Activated effector memory CD4-positive, alpha-beta T cell treated with anti-CD3 and anti-CD28 coated beads, Interleukin-2, amount 50 U/mL, for 16 hours (primary cell): ENCODE measurements around the gene CACNA2D3.

ENCODE experiments used
- DNase-seq: peaks from one replicate; pipeline ENCODE4 v3.0.0-alpha.2; 2020

The CACNA2D3 gene

DNA sequence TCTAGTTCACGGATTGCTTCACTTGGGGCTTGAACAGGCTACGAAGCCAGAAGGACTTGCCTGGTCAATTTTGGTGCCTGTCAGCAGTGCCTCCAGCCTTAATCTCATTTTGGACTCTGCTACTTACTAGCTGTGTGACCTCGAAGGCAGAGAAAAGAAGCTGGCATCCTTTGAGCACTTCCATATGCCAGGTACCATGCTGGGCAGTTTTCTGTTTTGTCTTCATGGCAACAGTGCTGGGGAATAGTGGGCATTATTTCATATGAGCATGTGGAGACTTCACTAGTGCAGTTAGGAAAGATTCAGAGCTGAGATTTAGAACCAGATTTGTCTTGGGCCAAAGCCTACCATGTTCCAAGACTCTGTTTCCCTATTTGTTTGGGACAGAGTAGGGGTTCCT lies 713.3 kb downstream of the CACNA2D3 start:
- no peak for DNase-seq

GRCh38 chr3:54836871-54837270 lies 714.5 kb downstream of the CACNA2D3 start:
- no peak for DNase-seq

DNA sequence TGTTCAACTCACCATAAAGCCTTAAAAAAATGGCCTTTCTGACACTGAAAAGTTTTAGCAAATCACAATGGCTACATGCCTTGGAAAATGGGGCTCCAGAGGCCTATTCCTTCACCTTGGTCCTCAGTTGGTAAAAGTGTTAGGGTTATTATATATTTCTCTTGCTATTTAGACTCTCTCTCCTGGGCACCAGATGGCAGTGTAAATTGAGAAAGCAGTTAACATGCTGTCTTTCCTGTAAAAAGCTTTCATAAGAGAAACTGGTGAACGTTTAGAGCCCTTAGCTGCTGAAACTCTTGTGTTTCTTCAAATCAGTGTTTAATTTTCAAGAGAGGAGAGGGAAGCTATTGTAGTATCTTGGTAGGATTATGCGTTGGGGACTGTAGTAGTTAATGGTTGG lies 715.6 kb downstream of the CACNA2D3 start:
- DNase-seq = no peak

DNA sequence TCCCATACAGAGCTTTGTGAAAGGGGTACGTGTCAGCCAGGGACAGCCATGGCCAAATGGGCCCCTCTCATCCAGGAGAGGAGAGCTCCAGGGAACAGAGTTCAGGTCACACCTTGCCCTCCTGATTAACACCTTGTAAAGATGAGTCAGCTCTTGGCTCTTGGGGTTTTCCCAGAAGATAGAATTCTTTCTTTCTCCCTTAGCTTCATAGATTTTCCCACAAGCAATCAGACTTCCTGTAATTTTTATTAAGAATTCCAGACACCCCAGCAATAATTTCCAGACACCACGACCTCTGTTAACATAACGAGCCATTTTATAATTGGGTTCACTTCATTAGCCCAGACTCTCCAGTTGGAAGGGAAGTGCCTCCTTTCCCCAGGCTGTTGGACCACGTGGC lies 719.1 kb downstream of the CACNA2D3 start:
- DNase-seq = no peak

DNA sequence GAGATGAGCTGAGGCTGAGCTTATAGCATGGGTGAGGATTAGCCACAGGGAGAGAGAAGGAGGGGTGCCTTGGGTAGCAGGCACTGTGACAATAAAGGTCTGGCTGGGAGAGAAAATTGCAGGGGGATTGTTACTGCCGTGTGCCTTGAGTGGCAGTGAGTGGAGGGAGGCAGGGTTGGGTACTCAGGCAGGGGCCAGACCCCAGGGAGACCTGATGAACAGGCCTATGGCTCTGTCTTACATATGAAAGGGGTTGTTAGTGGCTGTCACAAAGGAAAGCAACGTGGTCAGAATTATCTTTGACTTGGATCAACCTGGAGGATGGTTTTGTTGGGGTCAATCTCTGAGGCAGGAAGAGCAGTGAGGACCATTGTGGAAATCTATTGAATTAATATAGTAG lies 721.0 kb downstream of the CACNA2D3 start:
- no peak for DNase-seq

DNA sequence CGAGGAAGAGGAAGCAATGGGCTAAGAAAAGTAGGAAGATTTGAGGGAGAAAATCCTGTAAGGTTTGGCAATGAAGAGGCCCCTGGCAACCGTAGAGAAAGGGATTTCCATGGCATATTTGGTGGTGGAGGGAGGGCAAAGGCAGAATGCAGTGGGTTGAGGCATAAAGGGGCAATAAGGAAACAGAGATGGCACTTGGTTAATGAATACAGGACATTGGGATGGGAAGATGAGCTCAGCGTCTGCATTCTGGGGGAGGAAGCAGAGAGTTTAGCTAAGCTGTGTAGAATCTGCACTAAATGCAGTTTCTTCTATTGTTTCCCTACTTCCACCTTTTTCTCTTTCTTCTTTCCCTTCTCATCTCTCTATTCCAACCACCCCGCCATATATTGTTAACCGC lies 721.9 kb downstream of the CACNA2D3 start:
- no peak for DNase-seq

GRCh38 chr3:54845011-54845410 lies 722.7 kb downstream of the CACNA2D3 start:
- DNase-seq = no peak

DNA sequence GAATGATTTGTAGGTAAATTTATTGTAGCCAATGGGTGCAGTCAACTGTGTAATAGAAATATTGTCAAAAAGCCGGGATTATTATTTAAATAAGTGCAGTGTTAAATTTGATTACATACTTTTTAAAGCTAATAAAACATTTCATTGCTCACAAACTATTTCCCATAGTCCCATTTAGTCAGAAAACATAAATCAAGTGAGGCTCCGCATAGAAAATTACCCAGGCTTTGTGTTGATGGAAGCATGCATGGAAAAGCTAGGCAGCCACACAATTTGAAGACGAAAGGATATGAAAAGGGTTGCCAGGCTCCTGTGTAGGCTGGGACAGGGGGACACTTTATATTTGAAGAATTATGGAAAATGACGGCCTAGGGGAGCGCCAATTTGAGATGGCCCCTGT lies 723.2 kb downstream of the CACNA2D3 start:
- DNase-seq = no peak

DNA sequence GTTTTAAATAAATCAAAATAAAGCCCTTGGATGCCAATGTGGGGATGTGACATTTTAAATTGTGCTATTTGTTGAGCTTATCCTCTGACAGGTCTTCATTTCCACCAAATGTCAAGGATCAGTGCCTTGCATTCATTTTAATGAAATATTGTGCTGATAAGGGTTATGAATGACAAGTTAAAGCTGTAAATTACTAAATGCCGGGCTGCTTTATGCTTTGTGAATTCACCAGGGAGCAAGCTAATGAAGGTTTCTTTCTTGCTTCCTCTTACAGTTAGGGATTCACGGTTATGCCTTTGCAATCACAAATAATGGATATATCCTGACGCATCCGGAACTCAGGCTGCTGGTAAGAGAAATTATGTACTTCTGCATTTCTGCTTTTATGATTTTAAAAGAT lies 723.8 kb downstream of the CACNA2D3 start:
- DNase-seq = no peak

DNA sequence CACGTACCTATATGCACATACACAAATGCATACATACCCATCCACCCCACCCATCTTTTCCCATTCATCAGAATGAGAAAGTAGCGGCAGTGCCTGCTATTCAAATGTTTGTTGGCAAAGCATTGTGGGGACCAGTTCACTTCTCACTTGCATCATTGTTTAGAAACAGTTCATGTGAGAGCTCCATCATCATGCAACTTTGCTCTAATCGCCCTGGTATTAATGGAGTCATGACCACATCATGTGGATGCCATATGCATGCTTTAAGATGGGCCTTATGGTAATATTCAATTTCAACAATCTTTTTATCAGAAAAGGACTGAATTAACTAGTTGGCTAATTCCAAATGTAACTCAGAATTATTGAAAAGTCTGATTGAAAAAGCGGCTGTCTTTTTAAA lies 725.0 kb downstream of the CACNA2D3 start:
- DNase-seq = no peak

DNA sequence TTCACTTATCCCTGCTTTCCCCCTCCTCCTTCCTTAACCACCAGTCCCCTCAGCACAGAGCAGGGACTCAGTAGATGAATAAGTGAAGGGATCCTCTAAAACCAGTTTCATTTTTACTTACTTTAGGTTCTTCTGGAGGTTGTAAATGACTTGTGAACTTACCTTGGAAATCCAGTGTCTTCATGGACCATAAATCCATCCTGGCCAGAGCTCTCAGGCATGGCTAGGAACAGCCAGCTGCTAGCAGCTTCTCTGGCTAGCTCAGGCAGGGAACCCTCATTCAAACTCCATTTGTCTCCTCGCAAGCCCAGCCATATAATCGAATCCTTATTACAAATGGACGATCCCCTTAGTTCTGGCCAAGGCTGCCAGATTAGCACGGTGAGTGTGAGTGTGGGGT lies 727.0 kb downstream of the CACNA2D3 start:
- no peak for DNase-seq

DNA sequence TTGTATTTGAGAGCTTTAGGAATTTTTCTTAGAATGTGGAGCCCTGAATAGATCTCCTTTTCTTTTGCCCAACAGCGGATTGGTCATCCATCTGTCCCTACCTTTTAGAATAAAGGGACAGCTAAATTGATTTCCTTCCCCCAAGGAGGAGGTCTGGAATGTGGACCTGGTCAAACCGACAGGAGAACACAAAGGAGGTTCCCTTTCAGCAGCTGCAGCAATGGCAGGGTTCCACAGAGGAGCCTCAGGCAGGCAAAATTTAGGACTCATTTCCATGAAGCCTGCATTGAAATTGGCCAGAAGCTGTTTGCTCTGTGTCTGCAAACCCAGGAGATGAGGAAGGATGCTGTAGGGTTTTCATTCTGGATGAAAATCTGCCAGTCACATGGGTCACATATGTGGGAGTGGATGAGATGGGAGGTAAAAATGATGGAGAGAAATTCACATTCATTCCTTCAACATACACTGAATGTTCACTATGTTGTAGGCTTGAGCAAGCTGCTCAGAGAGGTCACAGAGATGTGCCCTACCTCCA lies 728.2 kb downstream of the CACNA2D3 start:
- DNase-seq = no peak

DNA sequence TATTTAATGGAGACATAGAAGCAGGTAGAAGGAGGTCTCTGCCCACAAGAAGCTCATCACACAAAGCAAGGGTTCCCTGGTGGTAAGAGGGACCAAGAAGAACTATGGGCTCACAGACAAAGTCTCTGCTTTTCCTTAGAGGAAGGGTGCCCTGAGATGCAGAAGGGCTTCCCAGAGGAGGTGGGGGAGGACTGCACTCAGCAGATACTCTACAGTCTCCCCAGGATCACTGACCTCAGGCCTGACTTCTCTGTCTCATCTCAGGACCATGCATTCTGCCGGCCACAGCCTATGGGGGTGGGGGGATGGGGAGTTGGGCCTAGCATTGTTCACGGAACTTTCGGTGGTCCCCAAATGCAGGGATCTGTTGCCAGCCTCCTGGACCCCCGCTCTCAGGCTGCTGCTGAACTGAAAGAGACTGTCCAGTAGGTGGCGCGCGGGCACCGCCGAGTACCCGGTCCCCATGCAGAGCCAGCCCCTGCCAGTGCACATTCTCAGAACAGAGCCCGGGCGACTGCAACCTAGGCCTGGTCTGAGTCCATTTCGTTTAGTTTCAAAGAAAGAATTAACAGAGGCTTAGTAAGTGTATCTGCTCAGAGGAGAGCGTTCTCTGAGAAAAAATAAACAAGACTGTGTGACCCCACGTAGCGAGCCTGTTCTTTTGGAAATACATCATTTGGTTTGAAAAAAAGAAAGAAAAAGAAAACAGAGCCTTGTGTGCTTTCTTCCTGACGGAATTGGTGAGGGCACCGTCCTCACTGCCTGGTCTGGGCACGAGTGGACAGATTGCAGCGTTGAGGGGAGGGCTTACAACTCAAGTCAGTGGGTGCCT lies 731.4 kb downstream of the CACNA2D3 start:
- DNase-seq = peak; percentile 68

DNA sequence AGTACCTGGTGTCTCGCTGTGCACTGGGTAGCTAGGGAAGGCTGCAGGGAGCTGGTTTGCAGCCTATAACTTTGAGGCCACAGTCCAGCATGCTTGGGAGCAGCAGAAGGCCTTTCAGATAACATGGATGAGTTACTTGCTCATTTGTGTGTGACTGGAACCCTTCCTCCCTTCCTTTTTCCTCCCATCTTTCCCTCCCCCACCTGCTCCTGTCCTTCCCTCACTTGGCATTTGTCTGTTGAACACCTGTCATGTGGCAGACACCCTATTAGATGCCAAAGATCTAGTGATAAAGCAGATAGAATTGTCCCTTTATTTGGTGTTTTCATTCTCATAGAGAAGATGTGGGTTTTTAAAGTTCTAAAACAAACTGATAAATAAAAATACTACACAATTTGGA lies 733.9 kb downstream of the CACNA2D3 start:
- DNase-seq = no peak

DNA sequence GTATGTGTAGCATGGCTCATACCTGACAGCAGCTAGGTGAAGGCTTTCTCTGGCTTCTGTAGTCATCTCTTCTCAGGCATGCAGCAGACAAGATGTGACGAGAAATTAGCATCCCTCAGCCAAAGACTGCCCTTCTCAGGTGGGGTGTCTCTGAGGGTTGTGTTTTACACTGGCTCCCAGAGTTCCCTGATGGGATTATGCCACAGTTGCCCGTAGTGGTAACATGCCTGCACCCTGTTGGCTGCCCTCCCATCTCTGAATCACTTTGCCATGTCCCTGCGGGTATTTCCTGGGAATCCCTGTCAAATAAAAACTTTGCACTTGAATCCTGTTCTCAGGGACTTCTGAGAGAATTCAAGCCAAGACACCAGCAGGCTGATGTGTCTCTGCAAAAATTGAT lies 735.0 kb downstream of the CACNA2D3 start:
- no peak for DNase-seq

GRCh38 chr3:54858093-54858785 lies 735.9 kb downstream of the CACNA2D3 start:
- no peak for DNase-seq

DNA sequence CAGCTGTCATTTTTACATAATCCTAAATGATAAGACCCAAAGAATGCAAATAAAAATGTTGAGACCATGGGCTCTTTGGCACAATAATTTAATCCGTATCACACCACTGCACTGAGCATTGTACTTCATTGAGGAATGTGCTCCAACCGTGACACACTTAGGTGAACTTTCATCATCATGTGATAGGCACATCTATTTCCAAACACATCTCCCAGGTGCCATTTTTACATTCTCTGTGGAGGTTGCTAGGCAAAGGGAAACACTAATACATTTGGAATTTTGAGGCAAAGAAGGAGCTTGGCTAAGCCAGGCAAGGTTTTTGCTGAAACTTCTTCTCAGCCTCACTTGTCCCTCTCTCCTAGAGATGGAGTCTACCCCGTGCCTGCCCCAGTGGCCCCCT lies 736.8 kb downstream of the CACNA2D3 start:
- no peak for DNase-seq

GRCh38 chr3:54861248-54862067 lies 739.1 kb downstream of the CACNA2D3 start:
- no peak for DNase-seq

- DNase-seq = no peak
Measured at GRCh38 chr3:54862526-54862925, 740.2 kb downstream of the CACNA2D3 start.

DNA sequence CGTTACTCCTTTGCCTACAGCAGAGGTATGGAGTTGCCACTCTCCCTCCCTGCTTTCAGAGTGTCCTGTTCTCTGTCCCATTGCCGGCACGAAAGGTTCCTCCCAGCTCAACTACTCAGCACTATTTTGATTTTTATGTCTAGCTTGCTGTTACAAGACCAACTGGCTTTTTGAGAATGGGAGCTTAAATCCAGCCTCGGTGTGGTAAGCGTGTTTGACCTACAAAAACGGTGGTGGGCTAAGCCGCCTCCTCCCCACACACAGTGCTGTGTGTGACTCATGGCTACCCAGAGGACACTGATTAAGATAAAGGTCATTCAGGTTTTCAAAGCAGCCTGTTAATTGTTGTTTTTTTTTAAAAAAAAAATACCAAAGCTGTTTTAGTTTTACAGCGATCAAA lies 741.0 kb downstream of the CACNA2D3 start:
- DNase-seq = no peak

DNA sequence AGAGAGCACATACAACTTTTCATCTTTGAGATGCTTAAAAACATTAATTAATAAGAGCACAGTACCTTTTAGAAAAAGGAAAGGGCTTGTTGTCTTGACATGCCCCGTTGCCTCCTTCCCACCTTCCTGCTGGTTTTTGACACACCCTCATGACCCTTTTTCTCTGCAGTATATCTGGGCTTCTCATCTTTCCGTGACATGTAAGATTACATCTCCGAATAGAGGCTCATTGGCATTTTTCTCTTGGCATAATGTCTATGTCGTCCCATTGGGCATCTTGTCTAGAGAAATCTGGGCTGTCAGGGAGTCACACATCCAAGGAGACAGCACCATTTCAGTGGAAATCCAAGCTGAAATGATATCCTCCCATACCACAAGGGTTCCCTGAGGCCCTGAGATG lies 741.4 kb downstream of the CACNA2D3 start:
- DNase-seq = no peak

DNA sequence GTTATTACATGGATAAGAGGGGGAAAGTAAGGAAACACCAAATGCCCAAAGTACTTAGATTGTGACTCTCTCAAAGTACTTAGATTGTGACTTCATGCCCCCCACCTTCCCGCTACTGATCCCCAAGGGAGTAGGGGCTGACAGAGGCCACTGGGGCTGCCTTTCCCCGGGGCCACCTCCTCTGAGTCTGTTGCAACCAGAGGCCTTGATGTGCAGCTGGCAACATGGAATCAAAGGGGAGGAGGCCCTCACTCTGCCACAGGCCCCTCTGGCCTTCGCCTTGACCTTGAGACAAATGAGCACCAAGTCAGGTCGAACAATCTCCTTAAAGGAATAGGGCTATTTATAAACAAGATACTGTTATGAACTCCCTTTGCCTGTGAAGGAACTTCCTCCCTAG lies 743.0 kb downstream of the CACNA2D3 start:
- no peak for DNase-seq

- DNase-seq = no peak
Measured at GRCh38 chr3:54866251-54866650, 743.9 kb downstream of the CACNA2D3 start.
